Kidney epithelial cell (primary cell): ENCODE data around the gene SDK2. TPM values are rescaled to one million over a fixed set of nuclear protein-coding genes. Genes with fewer than 3 reads are reported as not detected.

ENCODE experiments used
- DNase-seq: peaks from one replicate; pipeline ENCODE4 v3.0.0-alpha.2; 2010; ENCODE audit warnings: low read depth
- H3K27me3 ChIP-seq: 2 replicates; pipeline ENCODE4 v1.6.0; 2011; ENCODE audit warnings: low read length; ENCODE audit not compliant: control insufficient read depth, insufficient read depth
- H3K36me3 ChIP-seq: 2 replicates; pipeline ENCODE4 v1.5.1; 2011; ENCODE audit warnings: low read length; ENCODE audit not compliant: control insufficient read depth, insufficient read depth
- H3K4me3 ChIP-seq: 2 replicates; pipeline ENCODE4 v1.5.1; 2011; ENCODE audit warnings: low read depth, mild to moderate bottlenecking, control low read depth, low read length
- total RNA-seq: library from RNA; depleted of rRNA; stranded (reverse); fragments of >200 nt; gene quantifications from 2 replicates; pipeline ENCODE4 v1.2.3, GENCODE V29; 2015
- TF ChIP-seq, protein P1 (sequence below): IDR thresholded peaks from 2 replicates; pipeline ENCODE4 v1.5.1; 2011; ENCODE audit warnings: mild to moderate bottlenecking, moderate library complexity, low read length, control low read depth, inconsistent platforms; ENCODE audit not compliant: insufficient read depth, poor library complexity, severe bottlenecking

The SDK2 gene
- total RNA-seq, 1 donor from 2014 or later = 1.2 TPM

DNA sequence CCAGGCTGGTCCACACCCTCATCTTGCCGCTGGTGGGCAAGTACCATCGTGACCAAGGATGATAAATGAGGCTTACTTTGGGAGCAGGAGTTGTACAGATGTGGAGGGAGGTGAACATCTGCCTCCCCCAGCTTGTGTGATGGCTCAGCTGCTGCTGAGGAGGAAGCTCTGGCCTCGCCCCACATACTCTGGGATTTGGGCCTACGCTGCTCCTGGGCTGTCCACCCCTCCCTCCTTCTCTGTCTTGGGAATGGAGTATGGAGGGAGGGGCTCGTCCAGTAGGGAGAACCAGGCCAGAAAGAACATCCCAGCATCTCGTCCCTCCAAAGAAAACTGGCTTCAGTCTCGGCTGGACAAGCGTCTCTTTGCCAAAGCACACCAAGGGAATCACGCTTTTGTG is 197.6 kb downstream of the SDK2 start:
- Histone ChIP-seq H3K4me3 (no peak overlapping the region), H3K27me3 (no peaks in the 10 kb centered on the region), H3K36me3 (no peaks in the 10 kb centered on the region)
- DNase-seq = no peak
- TF ChIP-seq, protein P1, sequence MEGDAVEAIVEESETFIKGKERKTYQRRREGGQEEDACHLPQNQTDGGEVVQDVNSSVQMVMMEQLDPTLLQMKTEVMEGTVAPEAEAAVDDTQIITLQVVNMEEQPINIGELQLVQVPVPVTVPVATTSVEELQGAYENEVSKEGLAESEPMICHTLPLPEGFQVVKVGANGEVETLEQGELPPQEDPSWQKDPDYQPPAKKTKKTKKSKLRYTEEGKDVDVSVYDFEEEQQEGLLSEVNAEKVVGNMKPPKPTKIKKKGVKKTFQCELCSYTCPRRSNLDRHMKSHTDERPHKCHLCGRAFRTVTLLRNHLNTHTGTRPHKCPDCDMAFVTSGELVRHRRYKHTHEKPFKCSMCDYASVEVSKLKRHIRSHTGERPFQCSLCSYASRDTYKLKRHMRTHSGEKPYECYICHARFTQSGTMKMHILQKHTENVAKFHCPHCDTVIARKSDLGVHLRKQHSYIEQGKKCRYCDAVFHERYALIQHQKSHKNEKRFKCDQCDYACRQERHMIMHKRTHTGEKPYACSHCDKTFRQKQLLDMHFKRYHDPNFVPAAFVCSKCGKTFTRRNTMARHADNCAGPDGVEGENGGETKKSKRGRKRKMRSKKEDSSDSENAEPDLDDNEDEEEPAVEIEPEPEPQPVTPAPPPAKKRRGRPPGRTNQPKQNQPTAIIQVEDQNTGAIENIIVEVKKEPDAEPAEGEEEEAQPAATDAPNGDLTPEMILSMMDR = no peak

DNA sequence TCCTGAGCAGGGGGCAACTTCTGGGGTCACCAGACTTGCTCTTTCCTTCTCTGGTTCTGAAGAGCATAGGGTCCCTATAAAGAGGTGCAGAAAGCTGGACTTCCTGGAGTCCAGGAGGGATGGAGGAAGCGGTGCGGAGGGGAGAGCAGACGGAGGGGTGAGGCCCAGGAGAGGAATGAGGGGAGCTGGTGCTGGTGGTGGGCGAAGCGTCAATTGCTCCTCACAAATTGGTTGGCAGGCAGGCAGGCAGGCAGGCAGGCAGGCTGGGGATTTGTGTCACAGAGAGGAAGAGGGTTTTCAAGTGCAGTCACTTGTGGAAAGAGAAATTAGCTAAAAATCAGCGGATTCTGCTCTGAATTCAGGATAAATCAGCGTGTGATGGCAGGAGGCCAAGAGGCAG is 198.8 kb downstream of the SDK2 start:
- no peak for DNase-seq
- TF ChIP-seq, protein P1 = no peak
- no peaks in the 10 kb centered on the region for H3K36me3 ChIP-seq
- H3K27me3 ChIP-seq = no peaks in the 10 kb centered on the region
- H3K4me3 ChIP-seq = no peak overlapping the region

DNA sequence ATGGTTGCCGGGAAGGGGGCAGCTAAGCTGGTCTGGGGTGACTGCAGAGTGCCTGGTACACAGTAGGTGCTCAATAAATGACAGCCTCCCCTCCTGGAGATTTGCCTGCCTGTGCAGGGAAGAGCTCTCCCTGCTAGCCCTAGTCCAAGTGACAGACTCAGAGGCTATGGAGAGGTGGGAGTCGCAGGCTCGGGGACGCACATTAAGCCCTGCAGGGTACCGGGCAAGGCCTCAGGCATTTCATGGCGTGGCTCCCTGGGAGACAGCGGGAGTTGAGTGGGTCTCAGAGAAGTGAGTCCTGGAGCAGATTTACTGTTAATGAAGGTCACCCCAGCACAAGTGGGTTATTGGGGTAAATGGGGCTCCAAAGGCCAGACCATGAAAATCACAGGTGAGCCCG is 200.2 kb downstream of the SDK2 start:
- Histone ChIP-seq H3K36me3 (no peaks in the 10 kb centered on the region), H3K4me3 (no peak overlapping the region), H3K27me3 (no peaks in the 10 kb centered on the region)
- no peak for DNase-seq
- TF ChIP-seq, protein P1 = no peak

DNA sequence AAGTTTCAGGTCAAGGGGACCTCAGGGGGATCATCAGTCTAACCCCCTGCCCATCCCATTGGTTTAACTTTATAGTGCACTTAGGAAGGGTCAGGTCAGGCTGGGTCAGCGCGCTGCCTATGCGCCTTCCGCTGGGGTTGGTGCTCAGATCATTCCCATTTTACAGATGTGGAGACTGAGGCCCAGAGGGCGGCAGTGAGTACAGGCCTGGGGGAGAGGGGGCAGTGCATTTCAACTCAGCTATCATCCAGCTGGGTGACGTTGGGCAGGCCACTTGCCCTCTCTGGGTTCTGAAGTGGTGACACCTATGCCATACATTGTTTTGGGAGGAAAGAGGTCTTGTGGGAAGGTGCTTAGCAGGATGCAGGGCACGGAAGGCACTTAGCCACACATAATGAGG is 204.6 kb downstream of the SDK2 start:
- H3K36me3 ChIP-seq = no peaks in the 10 kb centered on the region
- H3K27me3 ChIP-seq = no peaks in the 10 kb centered on the region
- TF ChIP-seq, protein P1 = no peak
- DNase-seq = no peak
- no peak overlapping the region for H3K4me3 ChIP-seq

DNA sequence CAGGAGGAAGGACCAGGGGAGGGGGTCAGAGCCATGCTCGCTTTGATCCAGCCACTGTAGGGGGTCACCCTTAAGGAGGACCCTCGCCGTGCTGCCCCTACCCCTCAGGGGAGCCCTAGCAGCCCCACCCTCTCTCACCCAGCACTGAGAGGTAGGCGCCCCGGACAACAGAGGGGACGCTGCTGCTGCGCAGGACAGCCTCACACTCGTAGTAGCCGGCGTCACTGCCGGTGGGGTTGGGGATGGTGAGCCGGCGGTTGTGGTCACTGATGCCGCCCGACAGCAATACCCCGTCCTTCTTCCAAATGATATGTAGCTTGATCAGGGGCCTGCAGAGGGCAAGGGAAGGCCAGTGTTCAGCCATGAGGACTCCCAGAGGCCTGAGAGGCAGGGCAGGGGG is 206.4 kb downstream of the SDK2 start:
- TF ChIP-seq, protein P1 = no peak
- DNase-seq = no peak

DNA sequence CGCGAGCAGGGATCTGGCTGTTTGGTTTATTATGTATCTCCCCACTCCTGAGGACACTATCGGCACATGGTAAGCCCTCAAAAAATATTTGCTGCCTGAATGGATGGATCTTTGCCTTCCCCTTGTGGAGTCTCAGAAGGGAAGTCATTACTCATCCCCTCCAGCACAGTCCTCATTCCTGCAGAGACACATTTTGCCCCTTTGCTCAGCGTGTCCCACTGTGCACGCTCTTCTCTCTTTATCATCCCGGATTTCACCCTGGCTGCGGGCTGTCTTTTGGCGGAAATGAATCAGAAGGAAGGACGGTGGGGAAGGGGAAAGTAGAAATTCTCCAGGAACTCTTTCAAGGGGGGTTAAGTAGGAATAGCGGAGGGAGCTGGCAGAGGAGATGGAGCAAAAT is 207.3 kb downstream of the SDK2 start:
- H3K27me3 ChIP-seq = no peaks in the 10 kb centered on the region
- H3K36me3 ChIP-seq = no peaks in the 10 kb centered on the region
- TF ChIP-seq, protein P1 = no peak
- H3K4me3 ChIP-seq = no peak overlapping the region
- no peak for DNase-seq

More for the DNA sequence above, 206.4 kb downstream of the SDK2 start:
- no peak overlapping the region for H3K4me3 ChIP-seq
- no peaks in the 10 kb centered on the region for H3K36me3 ChIP-seq
- no peaks in the 10 kb centered on the region for H3K27me3 ChIP-seq
